ENCODE measurements around the gene TEAD1. TPM values are rescaled to one million over a fixed set of nuclear protein-coding genes. Genes with fewer than 3 reads are reported as not detected.

Gene TEAD1
- total and polyA plus RNA-seq, 2 donors (not counting 3 experiments of a cell fraction or from before 2014, with no cell fraction given), result 15.3 to 49.0 TPM

DNA sequence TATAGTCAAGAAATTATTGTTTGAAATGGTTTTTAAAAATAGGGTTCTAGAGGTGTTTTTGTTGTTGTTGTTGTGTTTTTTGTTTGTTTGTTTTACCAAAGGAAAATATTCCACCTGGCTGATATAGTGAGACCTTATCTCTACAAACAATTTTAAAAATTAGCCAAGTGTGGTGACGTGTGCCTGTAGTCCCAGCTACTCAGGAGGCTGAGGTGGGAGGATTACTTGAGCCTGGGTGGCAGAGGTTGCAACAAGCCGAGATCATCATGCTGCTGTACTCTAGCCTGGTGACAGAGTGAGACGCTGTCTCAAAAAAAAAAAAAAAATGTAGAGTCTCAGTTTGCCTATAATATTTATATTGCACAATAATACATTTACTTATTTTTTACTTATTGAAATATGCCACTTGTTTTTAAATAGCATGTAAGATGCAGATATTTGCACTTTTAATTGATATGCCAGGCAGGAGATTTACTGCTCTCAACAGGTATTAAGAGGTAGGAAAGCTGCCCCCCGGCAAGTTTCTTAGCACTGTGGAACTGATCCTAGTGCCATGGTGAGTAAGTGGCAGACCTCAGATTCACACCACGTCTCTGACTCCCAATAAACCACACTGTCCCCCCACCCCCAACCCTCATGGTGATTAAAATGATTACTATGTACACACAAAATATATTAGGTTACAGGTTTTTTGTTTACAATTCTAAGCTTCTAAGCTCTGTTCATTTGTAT, 157.4 kb downstream of the TEAD1 start:
- Histone ChIP-seq H3K4me3 (replicated peaks in 1 of 3; ENCODE audit: insufficient read depth in 1 of 3, low read depth in 1 of 3, low read length in 3 of 3) (no peak overlapping the region), H4K20me1 (replicated peaks; ENCODE audit: control insufficient read depth, extremely low read depth, insufficient read depth, low read length) (no peaks in the 10 kb centered on the region), H3K79me2 (ENCODE audit: control insufficient read depth, insufficient read depth, low read length) (peaks cover 33% of the 10 kb centered on the region), H3K27ac (ENCODE audit: insufficient read depth, low read depth, low read length) (no peak overlapping the region), H3K36me3 (ENCODE audit: control insufficient read depth in 2 of 2, extremely low read depth in 1 of 2, insufficient read depth in 2 of 2, low read length in 2 of 2) (no peaks in the 10 kb centered on the region), H3K9ac (replicated peaks; ENCODE audit: extremely low read depth, insufficient read depth, low read length) (no peak overlapping the region), H2AFZ (ENCODE audit: low read depth, low read length) (no peak overlapping the region), H3K9me1 (replicated peaks; ENCODE audit: control insufficient read depth, extremely low read depth, insufficient read depth, low read length) (no peaks in the 10 kb centered on the region), H3K9me3 (replicated peaks; ENCODE audit: control insufficient read depth, insufficient read depth, low read length) (no peaks in the 10 kb centered on the region), H3K4me1 (ENCODE audit: control insufficient read depth, extremely low read depth, insufficient read depth, low read length) (peaks cover 26% of the 10 kb centered on the region), H3K4me2 (ENCODE audit: insufficient read depth, low read length) (no peak overlapping the region), H3K27me3 (ENCODE audit: control insufficient read depth in 2 of 2, insufficient read depth in 2 of 2, low read length in 2 of 2) (no peaks in the 10 kb centered on the region)
- CTCF ChIA-PET, result interaction anchor here (2.4 kb wide), 1 partner anchor 10 kb away, joined by 7 read pairs; no protein-coding TSS in a partner anchor
- dilution Hi-C loops (cut with MboI; ENCODE audit: extremely low pct_ligation_motif_present, low sequenced_read_pairs), result no loop called here
- intact Hi-C loops (cut with micrococcal nuclease), result no loop called here
- POLR2A ChIA-PET, result no interaction called here
- BruUV-seq (replicated peaks), result no TSS peak
- TF ChIP-seq, protein P1, sequence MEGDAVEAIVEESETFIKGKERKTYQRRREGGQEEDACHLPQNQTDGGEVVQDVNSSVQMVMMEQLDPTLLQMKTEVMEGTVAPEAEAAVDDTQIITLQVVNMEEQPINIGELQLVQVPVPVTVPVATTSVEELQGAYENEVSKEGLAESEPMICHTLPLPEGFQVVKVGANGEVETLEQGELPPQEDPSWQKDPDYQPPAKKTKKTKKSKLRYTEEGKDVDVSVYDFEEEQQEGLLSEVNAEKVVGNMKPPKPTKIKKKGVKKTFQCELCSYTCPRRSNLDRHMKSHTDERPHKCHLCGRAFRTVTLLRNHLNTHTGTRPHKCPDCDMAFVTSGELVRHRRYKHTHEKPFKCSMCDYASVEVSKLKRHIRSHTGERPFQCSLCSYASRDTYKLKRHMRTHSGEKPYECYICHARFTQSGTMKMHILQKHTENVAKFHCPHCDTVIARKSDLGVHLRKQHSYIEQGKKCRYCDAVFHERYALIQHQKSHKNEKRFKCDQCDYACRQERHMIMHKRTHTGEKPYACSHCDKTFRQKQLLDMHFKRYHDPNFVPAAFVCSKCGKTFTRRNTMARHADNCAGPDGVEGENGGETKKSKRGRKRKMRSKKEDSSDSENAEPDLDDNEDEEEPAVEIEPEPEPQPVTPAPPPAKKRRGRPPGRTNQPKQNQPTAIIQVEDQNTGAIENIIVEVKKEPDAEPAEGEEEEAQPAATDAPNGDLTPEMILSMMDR (IDR thresholded peaks at IDR 0.05; ENCODE audit: extremely low read depth in 1 of 2, insufficient read depth in 1 of 2, low read depth in 1 of 2, low read length in 2 of 2), result no peak
- TF ChIP-seq JUN (IDR thresholded peaks at IDR 0.05; ENCODE audit: borderline replicate concordance, insufficient read depth, insufficient read length, low read depth) (no peak), EZH2 (IDR thresholded peaks at IDR 0.05; ENCODE audit: borderline replicate concordance, low read depth, low read length, severe bottlenecking) (no peak), FOS (IDR thresholded peaks at IDR 0.05; ENCODE audit: borderline replicate concordance, insufficient read depth, low read length) (no peak), MYC (IDR thresholded peaks at IDR 0.05; ENCODE audit: low read depth, low read length) (no peak), GATA2 (IDR thresholded peaks at IDR 0.05; ENCODE audit: insufficient read depth, insufficient read length, low read depth, low read length) (no peak), POLR2A (IDR thresholded peaks at IDR 0.05; ENCODE audit: low read depth, low read length) (no peak), POLR2AphosphoS5 (IDR thresholded peaks at IDR 0.05; ENCODE audit: insufficient read depth, low read depth, low read length) (no peak)
- TF ChIP-seq, protein P2, sequence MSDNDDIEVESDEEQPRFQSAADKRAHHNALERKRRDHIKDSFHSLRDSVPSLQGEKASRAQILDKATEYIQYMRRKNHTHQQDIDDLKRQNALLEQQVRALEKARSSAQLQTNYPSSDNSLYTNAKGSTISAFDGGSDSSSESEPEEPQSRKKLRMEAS (IDR thresholded peaks at IDR 0.05; ENCODE audit: insufficient read depth, insufficient read length), result no peak
- FAIRE-seq, result no peak
- no peak for DNase-seq (ENCODE audit: low read depth, low spot score)
